Measurements from ENCODE around the gene NR0B2. TPM values are rescaled to one million over a fixed set of nuclear protein-coding genes. Genes with fewer than 3 reads are reported as not detected.

The NR0B2 gene
- total and polyA plus RNA-seq, 10 of the 15 experiments (the other 5 are each of a cell fraction or from before 2014, with no cell fraction given): not detected

- peak; percentile 47; the same call in 1 of the 2 replicates for TF ChIP-seq CBFB (IDR thresholded peaks at IDR 0.05; ENCODE audit: low read depth)
- TF ChIP-seq NBN (IDR thresholded peaks at IDR 0.05): no peak
- no peak; the same call in none of the 2 replicates for TF ChIP-seq SIN3A (IDR thresholded peaks at IDR 0.05; ENCODE audit: low read depth, low read length)
- no peak for TF ChIP-seq PBX3 (IDR thresholded peaks at IDR 0.05; ENCODE audit: insufficient replicate concordance, low read depth, low read length)
- TF ChIP-seq ATF2 (IDR thresholded peaks at IDR 0.05; ENCODE audit: low read length): no peak
- TF ChIP-seq SUZ12 (IDR thresholded peaks at IDR 0.05; ENCODE audit: unreplicated experiment): no peak
- TF ChIP-seq, protein P1, sequence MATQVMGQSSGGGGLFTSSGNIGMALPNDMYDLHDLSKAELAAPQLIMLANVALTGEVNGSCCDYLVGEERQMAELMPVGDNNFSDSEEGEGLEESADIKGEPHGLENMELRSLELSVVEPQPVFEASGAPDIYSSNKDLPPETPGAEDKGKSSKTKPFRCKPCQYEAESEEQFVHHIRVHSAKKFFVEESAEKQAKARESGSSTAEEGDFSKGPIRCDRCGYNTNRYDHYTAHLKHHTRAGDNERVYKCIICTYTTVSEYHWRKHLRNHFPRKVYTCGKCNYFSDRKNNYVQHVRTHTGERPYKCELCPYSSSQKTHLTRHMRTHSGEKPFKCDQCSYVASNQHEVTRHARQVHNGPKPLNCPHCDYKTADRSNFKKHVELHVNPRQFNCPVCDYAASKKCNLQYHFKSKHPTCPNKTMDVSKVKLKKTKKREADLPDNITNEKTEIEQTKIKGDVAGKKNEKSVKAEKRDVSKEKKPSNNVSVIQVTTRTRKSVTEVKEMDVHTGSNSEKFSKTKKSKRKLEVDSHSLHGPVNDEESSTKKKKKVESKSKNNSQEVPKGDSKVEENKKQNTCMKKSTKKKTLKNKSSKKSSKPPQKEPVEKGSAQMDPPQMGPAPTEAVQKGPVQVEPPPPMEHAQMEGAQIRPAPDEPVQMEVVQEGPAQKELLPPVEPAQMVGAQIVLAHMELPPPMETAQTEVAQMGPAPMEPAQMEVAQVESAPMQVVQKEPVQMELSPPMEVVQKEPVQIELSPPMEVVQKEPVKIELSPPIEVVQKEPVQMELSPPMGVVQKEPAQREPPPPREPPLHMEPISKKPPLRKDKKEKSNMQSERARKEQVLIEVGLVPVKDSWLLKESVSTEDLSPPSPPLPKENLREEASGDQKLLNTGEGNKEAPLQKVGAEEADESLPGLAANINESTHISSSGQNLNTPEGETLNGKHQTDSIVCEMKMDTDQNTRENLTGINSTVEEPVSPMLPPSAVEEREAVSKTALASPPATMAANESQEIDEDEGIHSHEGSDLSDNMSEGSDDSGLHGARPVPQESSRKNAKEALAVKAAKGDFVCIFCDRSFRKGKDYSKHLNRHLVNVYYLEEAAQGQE (IDR thresholded peaks at IDR 0.05; ENCODE audit: low read depth, low read length): no peak
- 0 out of 2 replicates have a peak, but pooled peaks have one; percentile 26 for TF ChIP-seq SMARCA5 (IDR thresholded peaks at IDR 0.05)
- no peak; the same call in 1 of the 2 replicates for TF ChIP-seq RUNX3 (IDR thresholded peaks at IDR 0.05; ENCODE audit: low read length)
- TF ChIP-seq SREBF2 (IDR thresholded peaks at IDR 0.05; ENCODE audit: low read length): no peak
- peak; percentile 13; the same call in 1 of the 2 replicates for TF ChIP-seq NFIC (IDR thresholded peaks at IDR 0.05; ENCODE audit: low read depth, low read length)
- TF ChIP-seq YBX1 (IDR thresholded peaks at IDR 0.05): no peak
- TF ChIP-seq KAT2A (conservative IDR thresholded peaks at IDR 0.05; ENCODE audit: control insufficient read depth, low read depth, low read length): no peak
- TF ChIP-seq MTA2 (IDR thresholded peaks at IDR 0.05; ENCODE audit: low read depth): no peak
- TF ChIP-seq TCF12 (IDR thresholded peaks at IDR 0.05; ENCODE audit: low read depth, low read length): no peak
- TF ChIP-seq, protein P2, sequence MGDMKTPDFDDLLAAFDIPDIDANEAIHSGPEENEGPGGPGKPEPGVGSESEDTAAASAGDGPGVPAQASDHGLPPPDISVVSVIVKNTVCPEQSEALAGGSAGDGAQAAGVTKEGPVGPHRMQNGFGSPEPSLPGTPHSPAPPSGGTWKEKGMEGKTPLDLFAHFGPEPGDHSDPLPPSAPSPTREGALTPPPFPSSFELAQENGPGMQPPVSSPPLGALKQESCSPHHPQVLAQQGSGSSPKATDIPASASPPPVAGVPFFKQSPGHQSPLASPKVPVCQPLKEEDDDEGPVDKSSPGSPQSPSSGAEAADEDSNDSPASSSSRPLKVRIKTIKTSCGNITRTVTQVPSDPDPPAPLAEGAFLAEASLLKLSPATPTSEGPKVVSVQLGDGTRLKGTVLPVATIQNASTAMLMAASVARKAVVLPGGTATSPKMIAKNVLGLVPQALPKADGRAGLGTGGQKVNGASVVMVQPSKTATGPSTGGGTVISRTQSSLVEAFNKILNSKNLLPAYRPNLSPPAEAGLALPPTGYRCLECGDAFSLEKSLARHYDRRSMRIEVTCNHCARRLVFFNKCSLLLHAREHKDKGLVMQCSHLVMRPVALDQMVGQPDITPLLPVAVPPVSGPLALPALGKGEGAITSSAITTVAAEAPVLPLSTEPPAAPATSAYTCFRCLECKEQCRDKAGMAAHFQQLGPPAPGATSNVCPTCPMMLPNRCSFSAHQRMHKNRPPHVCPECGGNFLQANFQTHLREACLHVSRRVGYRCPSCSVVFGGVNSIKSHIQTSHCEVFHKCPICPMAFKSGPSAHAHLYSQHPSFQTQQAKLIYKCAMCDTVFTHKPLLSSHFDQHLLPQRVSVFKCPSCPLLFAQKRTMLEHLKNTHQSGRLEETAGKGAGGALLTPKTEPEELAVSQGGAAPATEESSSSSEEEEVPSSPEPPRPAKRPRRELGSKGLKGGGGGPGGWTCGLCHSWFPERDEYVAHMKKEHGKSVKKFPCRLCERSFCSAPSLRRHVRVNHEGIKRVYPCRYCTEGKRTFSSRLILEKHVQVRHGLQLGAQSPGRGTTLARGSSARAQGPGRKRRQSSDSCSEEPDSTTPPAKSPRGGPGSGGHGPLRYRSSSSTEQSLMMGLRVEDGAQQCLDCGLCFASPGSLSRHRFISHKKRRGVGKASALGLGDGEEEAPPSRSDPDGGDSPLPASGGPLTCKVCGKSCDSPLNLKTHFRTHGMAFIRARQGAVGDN (IDR thresholded peaks at IDR 0.05): no peak
- TF ChIP-seq ZNF384 (IDR thresholded peaks at IDR 0.05; ENCODE audit: borderline replicate concordance, low read depth, low read length): no peak
- no peak for TF ChIP-seq ZNF217 (IDR thresholded peaks at IDR 0.05)
- no peak for TF ChIP-seq FOXM1 (IDR thresholded peaks at IDR 0.05; ENCODE audit: low read depth, low read length)
- no peak for TF ChIP-seq ZNF274 (IDR thresholded peaks at IDR 0.05; ENCODE audit: insufficient read depth, insufficient read length)
- no peak for TF ChIP-seq MYB (IDR thresholded peaks at IDR 0.05; ENCODE audit: borderline replicate concordance, low read depth, low read length)
Measured at GRCh38 chr1:26889551-26890466, 24.0 kb downstream of the NR0B2 start, which contains the start of gene GPN2 (continued).
